ENCODE results near the gene MSRB1. TPM values are rescaled to one million over a fixed set of nuclear protein-coding genes. Genes with fewer than 3 reads are reported as not detected.

MSRB1 gene
- total and polyA plus RNA-seq, 9 of the 15 experiments (the other 6 are each of a cell fraction or from before 2014, with no cell fraction given): 5.4 to 33.7 (median 25.7) TPM

DNA sequence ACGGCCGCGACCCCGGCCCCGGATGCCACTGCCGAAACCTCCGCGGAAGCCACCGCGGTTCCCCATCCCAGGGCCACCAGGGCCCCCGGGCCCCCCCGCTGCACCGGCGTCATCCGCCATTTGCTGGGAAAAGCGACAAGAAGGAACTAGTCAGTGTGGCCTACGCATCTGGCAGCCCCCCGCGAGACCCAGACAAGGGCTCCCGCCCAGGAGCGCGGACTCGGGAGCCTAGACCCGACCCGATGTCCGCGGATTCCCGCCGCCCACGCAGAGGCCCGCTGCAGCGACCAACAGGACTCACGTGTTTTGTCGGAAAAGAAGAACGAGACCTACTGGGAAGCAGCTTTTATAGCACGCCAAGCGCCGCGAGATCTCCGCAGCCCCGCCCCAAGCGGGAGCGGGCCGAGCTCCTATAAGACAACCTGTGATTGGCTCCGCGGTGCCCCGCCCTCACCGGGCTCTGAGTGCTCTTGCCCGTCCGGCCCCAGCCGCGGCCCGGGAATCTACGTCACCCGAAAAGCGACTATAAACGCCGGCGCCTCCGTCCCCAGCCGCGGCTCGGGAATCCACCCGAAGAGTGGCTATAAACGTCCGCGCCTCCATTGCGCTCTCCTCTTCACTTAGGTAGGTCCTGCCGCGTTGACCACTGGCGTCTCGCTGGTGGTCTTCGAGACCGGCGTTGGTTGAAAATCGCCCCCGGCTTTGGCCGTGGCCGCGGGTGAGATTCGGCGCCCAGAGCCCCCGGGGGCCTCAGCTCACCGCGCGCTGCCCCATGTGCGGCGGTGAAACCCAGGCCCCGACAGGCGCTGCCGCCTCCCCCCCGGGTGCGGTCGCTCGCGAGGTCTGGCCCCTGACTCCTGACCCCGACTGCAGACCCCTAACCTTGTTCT is 21.8 kb upstream of the MSRB1 start, which contains the start of gene RPS2 (continued):
- TF ChIP-seq IFI16 (CRISPR knock-in tag; IDR thresholded peaks at IDR 0.05) (no peak), MYBL2 (IDR thresholded peaks at IDR 0.05; ENCODE audit: low read depth) (no peak), MYBL2 (CRISPR knock-in tag; IDR thresholded peaks at IDR 0.05; ENCODE audit: borderline replicate concordance) (no peak), KAT8 (IDR thresholded peaks at IDR 0.05; ENCODE audit: low read depth) (no peak), CTBP1 (IDR thresholded peaks at IDR 0.05; ENCODE audit: borderline replicate concordance) (no peak; the same call in 1 of the 2 replicates), ZBTB11 (CRISPR knock-in tag; IDR thresholded peaks at IDR 0.05) (peak in 1 of 3 experiments; percentile 57; a peak in 1 of 6 replicates), NCOA4 (IDR thresholded peaks at IDR 0.05; ENCODE audit: partially characterized antibody) (no peak), HDAC6 (IDR thresholded peaks at IDR 0.05; ENCODE audit: low read depth, low read length) (0 out of 2 replicates have a peak, but pooled peaks have one; percentile 81)
- TF ChIP-seq, protein P1, sequence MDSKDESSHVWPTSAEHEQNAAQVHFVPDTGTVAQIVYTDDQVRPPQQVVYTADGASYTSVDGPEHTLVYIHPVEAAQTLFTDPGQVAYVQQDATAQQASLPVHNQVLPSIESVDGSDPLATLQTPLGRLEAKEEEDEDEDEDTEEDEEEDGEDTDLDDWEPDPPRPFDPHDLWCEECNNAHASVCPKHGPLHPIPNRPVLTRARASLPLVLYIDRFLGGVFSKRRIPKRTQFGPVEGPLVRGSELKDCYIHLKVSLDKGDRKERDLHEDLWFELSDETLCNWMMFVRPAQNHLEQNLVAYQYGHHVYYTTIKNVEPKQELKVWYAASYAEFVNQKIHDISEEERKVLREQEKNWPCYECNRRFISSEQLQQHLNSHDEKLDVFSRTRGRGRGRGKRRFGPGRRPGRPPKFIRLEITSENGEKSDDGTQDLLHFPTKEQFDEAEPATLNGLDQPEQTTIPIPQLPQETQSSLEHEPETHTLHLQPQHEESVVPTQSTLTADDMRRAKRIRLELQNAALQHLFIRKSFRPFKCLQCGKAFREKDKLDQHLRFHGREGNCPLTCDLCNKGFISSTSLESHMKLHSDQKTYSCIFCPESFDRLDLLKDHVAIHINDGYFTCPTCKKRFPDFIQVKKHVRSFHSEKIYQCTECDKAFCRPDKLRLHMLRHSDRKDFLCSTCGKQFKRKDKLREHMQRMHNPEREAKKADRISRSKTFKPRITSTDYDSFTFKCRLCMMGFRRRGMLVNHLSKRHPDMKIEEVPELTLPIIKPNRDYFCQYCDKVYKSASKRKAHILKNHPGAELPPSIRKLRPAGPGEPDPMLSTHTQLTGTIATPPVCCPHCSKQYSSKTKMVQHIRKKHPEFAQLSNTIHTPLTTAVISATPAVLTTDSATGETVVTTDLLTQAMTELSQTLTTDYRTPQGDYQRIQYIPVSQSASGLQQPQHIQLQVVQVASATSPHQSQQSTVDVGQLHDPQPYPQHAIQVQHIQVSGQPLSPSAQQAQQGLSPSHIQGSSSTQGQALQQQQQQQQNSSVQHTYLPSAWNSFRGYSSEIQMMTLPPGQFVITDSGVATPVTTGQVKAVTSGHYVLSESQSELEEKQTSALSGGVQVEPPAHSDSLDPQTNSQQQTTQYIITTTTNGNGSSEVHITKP (IDR thresholded peaks at IDR 0.05; ENCODE audit: partially characterized antibody): no peak
- TF ChIP-seq, protein P2, sequence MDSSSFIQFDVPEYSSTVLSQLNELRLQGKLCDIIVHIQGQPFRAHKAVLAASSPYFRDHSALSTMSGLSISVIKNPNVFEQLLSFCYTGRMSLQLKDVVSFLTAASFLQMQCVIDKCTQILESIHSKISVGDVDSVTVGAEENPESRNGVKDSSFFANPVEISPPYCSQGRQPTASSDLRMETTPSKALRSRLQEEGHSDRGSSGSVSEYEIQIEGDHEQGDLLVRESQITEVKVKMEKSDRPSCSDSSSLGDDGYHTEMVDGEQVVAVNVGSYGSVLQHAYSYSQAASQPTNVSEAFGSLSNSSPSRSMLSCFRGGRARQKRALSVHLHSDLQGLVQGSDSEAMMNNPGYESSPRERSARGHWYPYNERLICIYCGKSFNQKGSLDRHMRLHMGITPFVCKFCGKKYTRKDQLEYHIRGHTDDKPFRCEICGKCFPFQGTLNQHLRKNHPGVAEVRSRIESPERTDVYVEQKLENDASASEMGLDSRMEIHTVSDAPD (CRISPR knock-in tag; IDR thresholded peaks at IDR 0.05): no peak
- TF ChIP-seq, protein P3, sequence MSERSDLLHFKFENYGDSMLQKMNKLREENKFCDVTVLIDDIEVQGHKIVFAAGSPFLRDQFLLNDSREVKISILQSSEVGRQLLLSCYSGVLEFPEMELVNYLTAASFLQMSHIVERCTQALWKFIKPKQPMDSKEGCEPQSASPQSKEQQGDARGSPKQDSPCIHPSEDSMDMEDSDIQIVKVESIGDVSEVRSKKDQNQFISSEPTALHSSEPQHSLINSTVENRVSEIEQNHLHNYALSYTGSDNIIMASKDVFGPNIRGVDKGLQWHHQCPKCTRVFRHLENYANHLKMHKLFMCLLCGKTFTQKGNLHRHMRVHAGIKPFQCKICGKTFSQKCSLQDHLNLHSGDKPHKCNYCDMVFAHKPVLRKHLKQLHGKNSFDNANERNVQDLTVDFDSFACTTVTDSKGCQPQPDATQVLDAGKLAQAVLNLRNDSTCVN (CRISPR knock-in tag; IDR thresholded peaks at IDR 0.05): peak; percentile 86; the same call in 1 of the 2 replicates
